NCI-H345 (cell line): ENCODE results near the gene SLC45A3.

ENCODE experiments used
- DNase-seq: peaks from one replicate; lab custom pipeline; 2025; lab: John Stamatoyannopoulos, UW

Gene SLC45A3

DNA sequence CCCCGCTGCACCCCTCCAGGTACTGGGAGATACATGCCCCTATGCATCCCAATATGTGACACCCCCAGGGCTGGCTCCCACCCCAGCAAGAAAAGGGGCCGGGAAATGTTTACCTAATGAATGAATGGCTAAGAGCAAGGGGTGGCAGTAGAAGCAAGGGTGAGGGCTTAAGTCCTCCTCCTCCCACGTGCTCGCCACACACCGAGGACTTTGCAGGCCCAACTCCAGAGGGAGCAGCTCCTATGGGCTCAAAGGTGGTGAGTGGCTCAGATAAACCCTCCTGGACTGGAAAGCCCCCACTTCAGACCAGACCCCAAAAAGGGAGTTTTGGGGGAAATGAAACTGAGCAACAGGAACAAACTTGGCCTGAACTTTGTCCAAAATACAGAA is 11.4 kb downstream of the SLC45A3 start:
- no peak for DNase-seq

DNA sequence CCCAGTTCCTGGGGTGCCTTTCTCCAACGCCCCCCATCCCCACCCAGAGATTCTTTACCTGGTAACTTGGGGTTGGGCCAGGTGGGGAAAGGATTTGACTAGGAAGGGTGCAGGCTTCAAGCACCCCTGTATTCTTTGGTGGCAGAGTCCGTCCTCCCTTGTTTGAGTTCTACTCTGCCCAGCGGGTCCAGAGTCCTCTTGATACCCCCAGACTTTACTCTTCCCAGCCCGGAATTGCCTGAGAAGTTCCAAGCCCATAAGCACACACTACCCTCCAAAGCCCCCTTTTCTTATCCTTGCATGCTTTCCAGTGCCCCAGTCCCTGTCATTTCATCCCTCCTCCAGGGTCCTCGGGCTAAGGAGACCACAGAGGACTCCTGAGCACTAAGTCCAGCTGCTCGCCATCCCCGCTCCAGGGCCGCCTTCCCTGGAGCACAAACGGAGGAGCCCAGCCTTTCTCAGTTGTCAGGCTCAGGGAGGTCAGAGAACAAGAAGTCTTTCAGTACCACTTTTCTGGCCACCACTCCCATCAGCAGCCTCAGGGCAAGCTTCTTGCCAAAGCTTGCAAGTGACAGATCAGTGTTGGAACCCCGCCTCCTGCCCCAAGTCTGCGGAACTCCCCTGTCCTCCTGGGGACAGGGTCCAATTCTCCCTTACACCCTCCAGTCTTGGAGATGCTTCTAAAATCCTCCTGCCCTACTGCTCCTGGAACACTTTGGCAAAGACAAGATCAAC is 12.2 kb downstream of the SLC45A3 start:
- no peak for DNase-seq

DNA sequence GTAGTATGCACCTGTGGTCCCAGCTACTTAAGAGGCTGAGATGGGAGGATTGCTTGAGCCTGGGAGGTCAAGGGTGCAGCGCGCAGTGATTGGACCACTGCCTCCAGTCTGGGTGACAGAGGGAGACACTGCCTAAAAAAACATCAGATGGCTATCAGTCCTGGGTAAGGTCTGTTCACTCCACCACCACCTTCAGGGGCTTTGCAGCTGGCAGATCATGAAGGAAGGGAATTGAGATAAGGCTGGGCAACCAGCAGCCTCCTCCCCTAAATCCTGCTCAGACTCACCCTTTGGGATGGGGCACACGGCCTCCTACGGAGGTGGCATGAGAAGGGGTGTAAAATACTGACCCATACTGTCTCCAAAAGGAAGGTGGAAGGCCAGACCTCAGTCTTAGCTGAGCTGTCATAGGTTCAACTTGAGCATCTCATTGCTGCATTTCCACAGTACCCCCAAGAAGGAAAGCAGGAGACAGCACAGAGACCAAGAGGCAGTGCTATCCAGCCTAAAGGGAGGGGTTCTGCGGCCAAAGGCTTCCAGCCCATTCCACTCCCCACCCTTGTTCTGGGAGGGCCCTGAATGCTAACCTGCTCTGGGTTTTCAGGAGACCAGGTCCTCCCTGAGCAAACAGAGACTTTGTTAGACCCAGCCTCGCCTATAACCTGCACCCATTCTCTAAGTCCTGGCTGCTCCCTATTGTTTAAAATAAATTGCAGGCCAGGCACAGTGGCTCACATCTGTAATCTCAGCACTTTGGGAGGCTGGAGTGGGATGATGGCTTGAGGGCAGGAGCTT is 13.7 kb downstream of the SLC45A3 start:
- no peak for DNase-seq

DNA sequence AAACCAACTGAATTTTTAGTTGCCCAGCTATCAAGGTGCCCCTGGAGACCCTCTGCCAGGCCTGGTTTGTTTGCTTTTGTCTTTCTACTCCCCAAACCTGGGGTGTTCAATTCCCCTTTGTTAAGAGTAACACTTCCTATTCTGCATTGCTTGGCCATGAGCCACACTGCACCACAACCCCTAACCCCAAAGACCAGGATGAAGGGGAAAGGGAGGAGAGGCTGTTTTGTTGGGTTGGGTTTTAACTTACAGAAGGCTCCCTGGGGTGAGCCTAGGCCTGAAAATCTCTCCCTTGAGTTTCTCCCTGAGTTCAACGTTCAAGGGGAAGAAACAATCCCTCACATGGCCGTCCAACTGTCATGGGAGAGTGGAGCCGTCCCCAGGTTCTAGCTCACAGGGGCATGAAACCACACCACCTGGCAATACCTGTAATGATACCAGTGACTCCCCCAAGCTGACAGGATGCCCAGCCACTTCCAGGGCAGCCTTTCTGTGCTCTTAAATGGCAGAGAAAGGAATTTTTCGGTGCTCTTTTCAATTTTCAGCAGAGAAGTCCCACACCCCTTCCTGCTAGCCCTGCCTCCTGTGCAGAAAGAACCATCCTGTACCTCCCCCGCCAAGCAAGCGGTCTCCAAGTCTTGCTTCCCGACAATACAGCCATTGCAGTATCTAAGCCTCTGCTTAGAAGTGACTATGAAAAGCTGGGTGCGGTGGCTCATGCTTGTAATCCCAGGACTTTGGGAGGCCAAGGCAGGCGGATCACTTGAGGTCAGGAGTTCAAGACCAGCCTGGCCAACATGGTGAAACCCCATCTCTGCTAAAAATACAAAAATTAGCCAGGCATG is 14.9 kb downstream of the SLC45A3 start:
- DNase-seq, result no peak

DNA sequence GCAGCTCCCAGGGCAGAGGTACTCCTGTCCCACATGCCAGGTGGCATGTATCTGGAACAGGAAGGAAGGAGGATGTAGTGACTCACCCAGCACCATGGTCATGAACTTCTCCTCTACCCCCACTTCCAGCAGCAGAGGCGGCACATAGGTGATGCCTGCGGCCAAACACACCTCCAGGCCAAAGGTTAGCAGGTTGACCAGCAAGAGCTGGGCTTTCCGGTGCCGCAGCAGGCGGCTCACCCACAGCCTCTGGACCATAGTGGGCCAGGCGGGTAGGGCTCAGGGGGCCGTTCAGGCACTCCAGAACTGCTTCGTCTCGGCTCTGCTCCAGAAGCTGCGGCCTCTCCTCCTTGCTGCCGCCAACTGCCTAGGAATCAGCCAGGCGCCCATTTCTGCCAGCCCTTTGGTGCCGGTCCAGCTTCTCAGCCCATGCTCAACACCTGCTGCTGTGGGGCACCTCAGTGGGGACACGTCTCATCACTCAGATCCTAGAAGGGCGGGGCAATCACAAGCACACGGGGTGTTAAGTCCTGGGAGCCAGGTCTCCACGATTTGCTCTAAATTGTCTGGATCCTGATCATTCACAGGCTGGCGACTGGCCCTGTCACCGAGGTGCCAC is 15.8 kb downstream of the SLC45A3 start:
- DNase-seq, result no peak

DNA sequence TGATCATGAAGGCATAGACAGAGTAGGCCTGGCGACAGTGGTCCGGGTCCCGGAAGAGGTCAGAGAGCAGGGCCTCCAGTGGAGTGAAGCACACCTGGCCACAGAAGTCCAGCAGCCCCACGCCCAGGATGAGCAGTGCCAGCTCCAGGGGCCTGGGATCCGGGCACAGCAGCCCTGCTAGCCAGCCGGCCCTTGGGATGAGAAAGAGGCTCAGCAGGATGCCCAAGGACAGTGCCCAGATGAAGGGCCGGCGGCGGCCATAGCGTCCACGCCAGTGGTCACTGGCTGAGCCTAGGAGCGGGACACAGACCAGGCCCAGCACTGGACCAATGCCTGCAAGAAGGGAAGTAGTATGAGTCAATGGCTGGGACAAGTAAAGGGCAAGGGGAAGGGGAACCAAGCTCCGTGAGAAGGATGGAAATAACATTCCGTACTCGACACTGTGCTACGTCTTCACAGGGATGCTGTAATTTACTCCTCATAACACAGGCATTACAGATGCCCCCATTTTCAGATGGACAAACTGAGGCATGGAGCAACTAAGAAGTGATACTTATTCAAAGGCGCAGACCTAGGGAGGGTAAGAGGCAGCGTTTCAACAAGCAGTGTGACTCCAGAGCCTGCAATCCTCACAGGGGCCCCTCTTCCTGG is 16.9 kb downstream of the SLC45A3 start:
- DNase-seq, result no peak

DNA sequence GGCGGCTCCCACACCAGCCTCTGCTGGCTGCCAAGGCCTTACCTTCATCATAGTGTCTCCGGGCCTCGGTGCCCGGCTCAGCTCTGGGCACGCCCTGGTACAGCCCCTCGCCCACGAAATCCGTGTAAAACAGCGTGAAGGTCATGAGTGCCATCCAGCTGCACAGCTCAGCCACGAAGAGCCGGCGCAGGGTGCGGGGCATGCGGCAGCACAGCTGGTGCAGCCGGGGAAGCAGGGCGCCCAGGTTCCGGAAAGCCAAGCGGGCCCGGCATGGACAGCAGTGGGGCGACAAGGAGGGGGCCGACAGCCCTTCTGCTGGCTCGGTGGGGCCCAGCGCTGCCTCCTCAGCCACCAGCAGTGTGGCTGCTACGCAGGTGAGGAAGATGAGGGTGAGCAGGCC is 17.5 kb downstream of the SLC45A3 start:
- DNase-seq, result no peak

DNA sequence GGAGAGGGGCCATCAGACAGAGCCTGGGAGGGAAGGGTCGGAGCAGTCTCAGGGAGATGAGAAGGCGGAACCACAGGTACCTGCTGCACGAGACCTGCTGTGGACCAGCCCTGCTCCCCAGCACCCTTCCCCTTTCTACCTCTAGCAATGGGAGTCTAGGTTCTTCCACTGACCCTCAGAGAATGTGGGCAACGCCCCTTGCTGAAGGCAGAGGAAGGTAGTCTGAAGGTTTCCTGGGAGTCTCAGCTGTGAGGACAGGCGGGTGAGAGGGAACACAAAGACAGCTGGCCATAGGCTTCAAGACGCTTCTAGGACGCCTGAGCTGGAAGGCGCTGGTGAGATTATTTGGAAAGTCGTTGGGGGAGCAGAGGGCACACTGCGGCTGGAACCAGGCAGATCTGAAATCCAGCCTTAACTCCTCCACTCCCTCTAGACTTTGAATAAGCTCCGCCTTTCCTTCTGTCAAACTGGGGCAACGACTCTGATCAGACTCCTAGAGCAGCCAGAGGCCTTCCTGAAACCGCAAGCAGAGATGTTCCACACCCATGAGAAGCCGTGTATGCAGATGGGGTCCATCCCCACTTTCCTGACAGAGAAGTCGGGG is 18.1 kb downstream of the SLC45A3 start:
- no peak for DNase-seq

DNA sequence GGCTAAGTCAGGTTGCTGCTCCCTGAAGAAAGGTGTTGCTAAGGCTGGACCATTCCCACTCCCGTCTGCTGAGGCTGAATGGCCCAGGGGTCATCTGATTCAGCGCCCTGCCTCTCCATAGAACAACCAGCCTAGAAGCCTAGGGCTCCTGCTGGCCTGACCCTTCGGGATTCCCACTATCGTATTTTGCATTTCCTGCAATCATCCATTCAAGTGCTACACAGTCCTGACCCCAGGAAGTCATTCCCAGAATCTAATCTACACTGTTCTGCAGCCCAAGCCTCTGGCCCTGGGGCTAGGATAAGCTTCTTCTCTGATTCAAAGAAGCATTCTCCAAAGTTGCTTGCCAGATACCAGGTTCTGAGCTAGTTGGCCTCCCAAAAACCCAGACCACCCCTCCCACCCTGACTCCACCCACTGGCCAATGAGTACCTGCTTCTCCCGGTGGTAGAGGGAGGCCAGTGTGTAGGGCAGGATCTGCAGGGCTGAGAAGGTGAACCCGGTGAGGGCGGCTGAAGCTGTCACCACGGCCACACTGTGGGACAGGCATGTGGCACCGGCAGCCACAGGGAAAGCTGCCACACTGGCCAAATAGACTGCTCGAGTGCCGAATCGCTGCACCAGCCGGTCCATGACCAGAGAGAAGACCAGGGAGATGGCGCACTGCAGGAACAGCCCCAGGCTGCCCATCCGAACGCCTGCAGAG is 18.7 kb downstream of the SLC45A3 start:
- no peak for DNase-seq

DNA sequence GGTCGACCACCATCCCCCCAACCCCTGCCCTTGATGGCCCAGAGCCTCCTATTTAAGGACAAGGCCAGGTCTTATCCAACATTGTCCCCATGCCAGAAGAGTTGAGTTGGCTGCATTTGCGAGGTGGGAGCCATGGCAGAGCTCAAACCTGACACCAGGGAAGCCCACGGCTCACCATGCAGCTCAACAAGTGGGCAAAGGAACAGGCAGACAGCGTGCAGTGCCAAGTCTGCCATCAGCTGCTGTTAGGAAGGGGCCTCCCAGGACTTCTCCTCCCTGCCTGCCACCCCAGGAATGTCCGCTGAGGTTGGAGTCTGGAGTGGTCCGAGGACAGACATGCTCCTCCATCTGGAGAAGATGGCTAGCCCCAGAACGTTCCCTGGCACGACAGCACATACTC is 19.9 kb downstream of the SLC45A3 start:
- no peak for DNase-seq

DNA sequence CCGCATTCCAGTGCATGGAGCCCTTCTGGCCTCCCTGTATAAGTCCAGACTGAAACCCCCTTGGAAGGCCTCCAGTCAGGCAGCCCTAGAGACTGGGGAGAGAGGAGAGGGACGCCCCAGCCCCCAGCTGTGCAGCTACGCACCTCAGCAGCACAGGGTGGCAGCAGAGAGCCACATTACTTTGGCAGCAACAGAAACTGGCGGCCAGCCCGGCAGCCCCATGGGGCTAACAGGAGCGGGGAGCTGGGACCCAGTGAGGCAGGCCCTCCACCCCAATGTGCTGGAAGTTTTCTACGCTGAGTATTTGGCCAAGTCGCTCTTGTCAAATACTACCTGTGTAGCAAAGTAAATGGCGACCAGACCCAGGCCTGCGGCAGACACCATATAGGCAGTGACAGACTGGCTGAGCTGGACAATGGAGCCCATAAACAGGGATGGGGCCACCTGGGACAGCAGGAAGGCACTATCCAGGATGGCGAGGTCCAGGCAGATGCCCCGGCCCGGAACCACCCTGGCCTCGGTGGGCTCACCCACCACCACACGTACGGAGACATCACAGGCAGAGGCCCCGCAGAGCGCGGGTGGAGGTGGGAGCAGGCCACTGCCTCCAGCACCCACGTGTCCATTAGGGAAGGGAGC is 21.2 kb downstream of the SLC45A3 start:
- peak; percentile 77 for DNase-seq

DNA sequence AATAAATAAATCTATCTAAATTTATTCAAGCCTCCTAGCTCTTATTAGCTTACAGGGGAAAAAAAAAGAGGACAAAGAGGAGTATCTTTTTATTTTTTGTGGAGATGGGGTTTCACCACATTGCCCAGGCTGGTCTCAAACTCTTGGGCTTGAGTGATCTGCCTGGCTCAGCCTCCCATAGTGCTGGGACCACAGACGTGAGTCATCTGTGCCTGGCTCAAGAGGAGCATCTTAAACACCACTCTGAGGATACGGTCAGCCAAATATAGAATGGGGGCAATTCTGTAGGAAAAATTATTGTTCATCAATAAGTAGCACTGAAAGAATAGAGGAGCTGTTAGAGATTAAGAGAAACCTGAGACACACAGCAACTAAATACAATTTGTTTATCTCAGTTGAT is 24.1 kb downstream of the SLC45A3 start:
- DNase-seq, result no peak

DNA sequence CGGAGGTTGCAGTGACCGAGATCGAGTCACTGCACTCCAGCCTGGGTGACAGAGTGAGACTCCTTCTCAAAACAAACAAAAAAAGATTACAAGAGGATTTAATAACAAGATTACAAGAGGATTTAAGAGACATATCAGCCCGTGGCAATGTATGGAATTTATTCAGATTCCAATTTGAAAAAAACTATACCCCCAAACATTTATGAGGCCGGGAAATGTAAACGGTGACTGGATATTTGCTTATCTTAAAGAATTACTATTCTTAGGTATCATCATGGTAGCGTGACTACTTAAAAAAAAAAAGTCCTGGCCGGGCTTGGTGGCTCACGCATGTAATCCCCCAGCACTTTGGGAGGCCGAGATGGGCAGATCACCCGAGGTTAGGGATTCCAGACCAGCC is 27.3 kb downstream of the SLC45A3 start:
- no peak for DNase-seq

DNA sequence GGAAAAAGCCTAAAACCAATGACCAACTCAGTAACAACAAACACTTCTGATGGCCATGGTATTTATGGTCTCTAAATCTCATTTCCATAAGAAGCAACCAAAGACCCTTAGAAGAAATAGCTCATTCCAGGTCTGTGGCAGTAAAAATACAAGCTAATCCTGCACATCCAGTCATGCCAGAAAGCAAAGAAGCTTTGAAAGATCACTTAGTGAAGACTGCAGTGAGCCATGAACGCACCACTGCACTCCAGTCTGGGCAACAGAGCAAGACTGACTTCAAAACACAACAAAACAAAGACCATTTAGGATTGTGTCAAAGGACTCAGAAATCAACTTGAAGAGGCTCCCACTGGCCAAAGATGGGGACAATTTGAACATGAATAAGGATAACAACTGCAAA is 30.1 kb downstream of the SLC45A3 start:
- no peak for DNase-seq

DNA sequence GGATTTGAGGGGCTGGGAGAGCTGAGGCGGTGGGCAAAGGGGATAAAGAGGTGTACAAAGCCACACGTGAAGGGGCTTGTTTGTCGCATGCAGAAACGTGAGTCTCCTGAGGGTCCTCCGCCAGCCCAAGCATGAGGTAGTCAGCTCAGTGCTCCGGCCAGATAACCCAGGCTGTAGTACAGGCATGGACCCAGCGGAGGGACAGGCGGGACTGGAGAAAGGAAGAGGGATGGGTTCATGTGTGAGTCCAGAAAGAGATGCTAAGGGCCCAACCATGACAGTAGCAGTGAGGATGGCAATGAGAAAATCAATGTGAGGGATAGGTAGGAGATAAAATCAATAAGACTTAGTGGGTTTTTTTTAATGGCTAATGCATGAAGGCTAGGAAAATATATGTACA is 34.8 kb downstream of the SLC45A3 start:
- DNase-seq, result no peak

DNA sequence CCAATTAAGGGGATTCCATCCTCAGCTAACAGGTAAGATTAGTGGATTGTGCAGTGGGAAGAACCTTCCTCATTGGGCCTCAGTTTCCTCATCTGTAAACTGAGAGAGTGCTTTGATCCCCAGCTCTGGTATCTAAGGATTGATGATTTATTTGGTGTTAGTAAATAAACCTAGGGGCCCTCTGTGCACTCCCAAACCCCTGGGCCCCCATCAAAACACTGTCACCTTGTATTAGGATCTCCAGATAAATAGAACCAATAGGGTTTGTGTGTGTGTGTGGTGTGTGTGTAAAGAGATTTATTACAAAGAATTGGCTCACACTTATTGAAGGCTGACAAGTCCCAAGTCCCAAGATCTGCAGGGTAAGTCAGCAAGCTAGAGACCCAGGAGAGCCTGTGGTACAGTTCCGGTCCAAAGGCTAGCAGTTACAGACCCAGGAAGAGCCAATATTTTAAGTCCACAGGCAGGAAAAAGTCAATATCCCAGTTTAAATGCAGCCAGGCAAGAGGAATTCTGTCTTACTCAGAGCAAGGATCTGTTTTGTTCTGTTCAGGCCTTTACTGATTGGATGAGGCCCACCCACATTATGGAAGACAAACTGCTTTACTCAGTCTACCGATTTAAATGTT is 37.5 kb downstream of the SLC45A3 start:
- no peak for DNase-seq

DNA sequence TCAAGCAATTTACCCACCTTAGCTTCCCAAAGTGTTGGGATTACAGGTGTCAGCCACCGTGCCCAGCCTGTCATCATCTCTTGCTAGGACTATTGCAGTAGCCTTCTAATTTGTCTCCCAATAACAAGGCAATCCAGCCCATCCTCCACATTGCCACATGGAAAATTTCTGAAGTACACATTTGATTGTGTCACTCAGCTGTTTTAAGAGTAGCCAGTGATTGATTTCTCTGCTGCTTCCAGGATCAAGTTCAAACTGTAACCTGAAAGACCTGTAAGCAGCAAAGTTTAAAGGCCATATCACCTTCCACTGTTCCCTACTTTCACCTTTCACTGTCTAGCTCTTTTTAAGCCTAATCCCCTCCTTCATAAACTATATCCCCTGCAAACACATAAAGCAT is 40.7 kb downstream of the SLC45A3 start:
- no peak for DNase-seq

DNA sequence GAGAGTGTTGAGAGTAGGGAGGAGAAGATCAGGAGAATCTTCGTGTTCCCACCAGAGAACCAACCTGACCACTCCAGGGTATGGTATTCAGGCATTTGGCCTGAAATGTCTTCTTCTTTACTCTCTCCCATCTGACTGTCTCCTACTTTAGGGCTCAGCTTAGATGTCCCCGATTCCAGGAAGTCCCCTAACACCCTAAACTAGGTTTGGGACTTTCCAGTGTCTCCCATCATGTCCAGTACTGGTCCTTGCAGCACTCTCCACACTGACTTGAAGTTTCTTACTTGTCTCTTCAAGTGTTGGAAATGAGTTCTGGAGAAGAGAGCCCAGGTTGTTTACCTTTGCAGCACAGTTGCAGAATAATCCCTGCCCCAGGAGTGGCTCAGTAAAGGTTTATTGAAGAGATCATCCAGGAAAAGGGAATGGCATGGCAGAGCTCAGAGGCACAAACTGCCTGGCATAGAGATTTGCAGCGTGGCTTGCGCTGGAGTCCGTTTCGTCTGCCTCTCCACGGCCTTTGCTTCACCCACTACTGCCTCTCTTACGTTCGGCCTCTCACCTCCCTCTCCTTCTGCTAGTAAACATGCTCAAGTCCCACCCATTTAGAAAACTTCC is 42.3 kb downstream of the SLC45A3 start:
- no peak for DNase-seq

DNA sequence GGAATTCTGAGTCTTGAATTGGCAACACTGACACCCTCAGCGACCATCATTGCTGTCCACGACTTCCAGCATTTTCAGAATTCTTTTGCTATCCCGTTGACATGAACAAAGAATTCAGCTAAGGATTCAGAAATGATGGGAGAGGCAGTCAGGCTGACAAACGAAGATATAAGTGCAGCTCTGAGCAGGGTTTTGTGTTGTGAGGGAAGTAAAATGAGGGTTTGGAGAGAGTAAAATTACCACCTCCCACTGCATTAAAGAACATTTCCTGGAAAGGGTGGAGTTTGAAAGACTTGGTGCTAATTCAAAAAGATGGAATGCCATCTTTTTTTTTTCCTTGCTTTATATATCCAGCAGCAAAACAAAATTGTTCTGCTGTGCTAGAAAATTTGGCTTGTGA is 43.6 kb downstream of the SLC45A3 start:
- DNase-seq, result no peak
